ENCODE measurements around the gene FAM209B. TPM values are rescaled to one million over a fixed set of nuclear protein-coding genes. Genes with fewer than 3 reads are reported as not detected.
A peak's percentile ranks its signal among the peaks of the same experiment; 100 is the strongest.
"Not testable (repeated sequence)": the region's sequence is repeated elsewhere in the genome, so short reads cannot be mapped to it uniquely, and the experiment has no call there.

Gene FAM209B
- total and polyA plus RNA-seq, 3 experiments from 2014 or later = 0.46 to 1.2 (median 0.61) TPM

GRCh38 chr20:56519551-56519950, 13.5 kb upstream of the FAM209B start:
- Histone ChIP-seq H3K4me3 (ENCODE audit: low read length) (no peak overlapping the region), H3K9me3 (ENCODE audit: low read length) (peaks cover 15% of the 10 kb centered on the region), H3K27me3 (ENCODE audit: insufficient read depth, low read length, poor library complexity, severe bottlenecking) (no peaks in the 10 kb centered on the region), H3K36me3 (ENCODE audit: insufficient read depth, low read length) (peaks cover 34% of the 10 kb centered on the region), H3K27ac (ENCODE audit: low read depth, low read length) (no peak overlapping the region), H3K4me1 (ENCODE audit: insufficient read depth, low read length) (no peaks in the 10 kb centered on the region)
- no peak overlapping the region for H3K27ac Mint-ChIP-seq
- DNase-seq = no peak
- no peak overlapping the region for H3K4me3 Mint-ChIP-seq
- CTCF ChIA-PET = no interaction called here
- POLR2A ChIA-PET = no interaction called here
- peaks cover 3 to 8% (median 5%) of the 10 kb centered on the region in 3 donors for H3K4me1 Mint-ChIP-seq
- peaks cover 0 to 1% of the 10 kb centered on the region in 2 donors for H3K27me3 Mint-ChIP-seq
- peaks cover 37 to 71% (median 59%) of the 10 kb centered on the region in 3 donors for H3K36me3 Mint-ChIP-seq
- H3K9me3 Mint-ChIP-seq = peaks cover 19 to 43% (median 30%) of the 10 kb centered on the region in 5 donors

GRCh38 chr20:56520180-56520579, 12.9 kb upstream of the FAM209B start:
- Mint-ChIP-seq H3K27me3 (peaks cover 0 to 1% of the 10 kb centered on the region in 2 donors), H3K36me3 (peaks cover 37 to 65% (median 59%) of the 10 kb centered on the region in 3 donors), H3K9me3 (peaks cover 19 to 43% (median 30%) of the 10 kb centered on the region in 5 donors), H3K4me1 (peaks cover 3 to 8% (median 5%) of the 10 kb centered on the region in 3 donors), H3K27ac (no peak overlapping the region), H3K4me3 (no peak overlapping the region)
- POLR2A ChIA-PET = no interaction called here
- Histone ChIP-seq H3K9me3 (ENCODE audit: low read length) (peaks cover 15% of the 10 kb centered on the region), H3K4me1 (ENCODE audit: insufficient read depth, low read length) (no peaks in the 10 kb centered on the region), H3K4me3 (ENCODE audit: low read length) (no peak overlapping the region), H3K27ac (ENCODE audit: low read depth, low read length) (no peak overlapping the region), H3K36me3 (ENCODE audit: insufficient read depth, low read length) (peaks cover 34% of the 10 kb centered on the region), H3K27me3 (ENCODE audit: insufficient read depth, low read length, poor library complexity, severe bottlenecking) (no peaks in the 10 kb centered on the region)
- CTCF ChIA-PET = no interaction called here
- no peak for DNase-seq

GRCh38 chr20:56520746-56521354, 12.2 kb upstream of the FAM209B start:
- H3K36me3 ChIP-seq (ENCODE audit: insufficient read depth, low read length) = peaks cover 34% of the 10 kb centered on the region
- H3K27me3 Mint-ChIP-seq; H3K4me1 Mint-ChIP-seq; H3K27me3 ChIP-seq (ENCODE audit: insufficient read depth, low read length, poor library complexity, severe bottlenecking); H3K4me3 ChIP-seq (ENCODE audit: low read length); H3K4me1 ChIP-seq (ENCODE audit: insufficient read depth, low read length); H3K27ac ChIP-seq (ENCODE audit: low read depth, low read length); POLR2A ChIA-PET; H3K4me3 Mint-ChIP-seq; DNase-seq; CTCF ChIA-PET: not testable (repeated sequence)
- peaks cover 15% of the 10 kb centered on the region for H3K9me3 ChIP-seq (ENCODE audit: low read length)
- Mint-ChIP-seq H3K27ac (peak overlapping the region in 1 of 8 donors; percentile 36), H3K9me3 (peaks cover 19 to 43% (median 30%) of the 10 kb centered on the region in 5 donors), H3K36me3 (peaks cover 37 to 59% (median 58%) of the 10 kb centered on the region in 3 donors)

- peaks cover 32 to 50% (median 43%) of the 10 kb centered on the region in 3 donors for H3K36me3 Mint-ChIP-seq
- CTCF ChIA-PET = interaction anchor here (0.8 kb wide), 1 partner anchor 37 kb away, joined by 3 read pairs; no protein-coding TSS in a partner anchor
- peaks cover 0 to 1% of the 10 kb centered on the region in 2 donors for H3K27me3 Mint-ChIP-seq
- H3K4me3 ChIP-seq (ENCODE audit: low read length) = no peak overlapping the region
- H3K4me3 Mint-ChIP-seq = no peak overlapping the region
- no peak overlapping the region for H3K27ac Mint-ChIP-seq
- no peaks in the 10 kb centered on the region for H3K4me1 ChIP-seq (ENCODE audit: insufficient read depth, low read length)
- H3K27ac ChIP-seq (ENCODE audit: low read depth, low read length) = no peak overlapping the region
- peaks cover 3 to 8% (median 5%) of the 10 kb centered on the region in 3 donors for H3K4me1 Mint-ChIP-seq
- peaks cover 24% of the 10 kb centered on the region for H3K36me3 ChIP-seq (ENCODE audit: insufficient read depth, low read length)
- no peak for DNase-seq
- POLR2A ChIA-PET = interaction anchor here (0.6 kb wide), 1 partner anchor 109 kb away, joined by 5 read pairs; no protein-coding TSS in a partner anchor
- H3K9me3 ChIP-seq (ENCODE audit: low read length) = peaks cover 15% of the 10 kb centered on the region
- peaks cover 19 to 43% (median 30%) of the 10 kb centered on the region in 5 donors for H3K9me3 Mint-ChIP-seq
- no peaks in the 10 kb centered on the region for H3K27me3 ChIP-seq (ENCODE audit: insufficient read depth, low read length, poor library complexity, severe bottlenecking)
Measured at GRCh38 chr20:56522311-56522710, 10.7 kb upstream of the FAM209B start.

- H3K4me3 ChIP-seq (ENCODE audit: low read length); CTCF ChIA-PET; H3K27me3 Mint-ChIP-seq; H3K27me3 ChIP-seq (ENCODE audit: insufficient read depth, low read length, poor library complexity, severe bottlenecking); H3K4me1 ChIP-seq (ENCODE audit: insufficient read depth, low read length); DNase-seq; POLR2A ChIA-PET; H3K27ac ChIP-seq (ENCODE audit: low read depth, low read length); H3K36me3 ChIP-seq (ENCODE audit: insufficient read depth, low read length); H3K4me3 Mint-ChIP-seq; H3K4me1 Mint-ChIP-seq: not testable (repeated sequence)
- Mint-ChIP-seq H3K27ac (peak within 1 kb of the TSS in 1 of 8 donors; percentile 75), H3K36me3 (peaks cover 12 to 31% (median 22%) of the 10 kb centered on the region in 3 donors), H3K9me3 (peaks cover 14 to 33% (median 23%) of the 10 kb centered on the region in 5 donors)
- peaks cover 15% of the 10 kb centered on the region for H3K9me3 ChIP-seq (ENCODE audit: low read length)
Measured at GRCh38 chr20:56524444-56524843, 8.6 kb upstream of the FAM209B start, which contains the start of gene FAM209A. TSS of gene FAM209A (plus strand) at chr20:56524744. CDS start at chr20:56524809, 65 bp downstream.

GRCh38 chr20:56527521-56527920, 5.5 kb upstream of the FAM209B start:
- ChIA-PET CTCF (no interaction called here), POLR2A (no interaction called here)
- H3K9me3 ChIP-seq (ENCODE audit: low read length) = no peaks in the 10 kb centered on the region
- no peaks in the 10 kb centered on the region for H3K4me1 ChIP-seq (ENCODE audit: insufficient read depth, low read length)
- H3K36me3 Mint-ChIP-seq = peaks cover 0 to 4% (median 2%) of the 10 kb centered on the region in 3 donors
- no peaks in the 10 kb centered on the region for H3K27me3 ChIP-seq (ENCODE audit: insufficient read depth, low read length, poor library complexity, severe bottlenecking)
- H3K4me3 Mint-ChIP-seq = no peak overlapping the region
- no peak for DNase-seq
- H3K9me3 Mint-ChIP-seq = peaks cover 0 to 6% (median 3%) of the 10 kb centered on the region in 5 donors
- H3K36me3 ChIP-seq (ENCODE audit: insufficient read depth, low read length) = no peaks in the 10 kb centered on the region
- no peak overlapping the region for H3K4me3 ChIP-seq (ENCODE audit: low read length)
- H3K27me3 Mint-ChIP-seq = peaks cover 0 to 1% of the 10 kb centered on the region in 2 donors
- peaks cover 3 to 8% (median 5%) of the 10 kb centered on the region in 3 donors for H3K4me1 Mint-ChIP-seq
- H3K27ac ChIP-seq (ENCODE audit: low read depth, low read length) = no peak overlapping the region
- peak overlapping the region in 1 of 8 donors; percentile 26 for H3K27ac Mint-ChIP-seq

GRCh38 chr20:56537997-56538396, 5.0 kb downstream of the FAM209B start:
- Mint-ChIP-seq H3K4me3 (no peak overlapping the region), H3K27me3 (peaks cover 0 to 2% of the 10 kb centered on the region in 2 donors), H3K4me1 (no peaks in the 10 kb centered on the region), H3K9me3 (no peaks in the 10 kb centered on the region), H3K27ac (no peak overlapping the region), H3K36me3 (peaks cover 0 to 5% (median 5%) of the 10 kb centered on the region in 3 donors)
- POLR2A ChIA-PET = no interaction called here
- Histone ChIP-seq H3K36me3 (ENCODE audit: insufficient read depth, low read length) (no peaks in the 10 kb centered on the region), H3K27ac (ENCODE audit: low read depth, low read length) (no peak overlapping the region), H3K9me3 (ENCODE audit: low read length) (no peaks in the 10 kb centered on the region), H3K27me3 (ENCODE audit: insufficient read depth, low read length, poor library complexity, severe bottlenecking) (no peaks in the 10 kb centered on the region), H3K4me3 (ENCODE audit: low read length) (no peak overlapping the region), H3K4me1 (ENCODE audit: insufficient read depth, low read length) (no peaks in the 10 kb centered on the region)
- CTCF ChIA-PET = interaction anchor here (2.0 kb wide), 1 partner anchor 12 kb away, joined by 6 read pairs; no protein-coding TSS in a partner anchor
- DNase-seq = no peak

- Mint-ChIP-seq H3K9me3 (no peaks in the 10 kb centered on the region), H3K4me1 (no peaks in the 10 kb centered on the region), H3K27ac (peak overlapping the region in 2 of 8 donors; percentile 3 to 50), H3K4me3 (no peak overlapping the region), H3K36me3 (peaks cover 0 to 5% (median 3%) of the 10 kb centered on the region in 3 donors), H3K27me3 (peaks cover 0 to 2% of the 10 kb centered on the region in 2 donors)
- H3K36me3 ChIP-seq (ENCODE audit: insufficient read depth, low read length) = no peaks in the 10 kb centered on the region
- POLR2A ChIA-PET = no interaction called here
- no peak for DNase-seq
- no peaks in the 10 kb centered on the region for H3K4me1 ChIP-seq (ENCODE audit: insufficient read depth, low read length)
- no peaks in the 10 kb centered on the region for H3K9me3 ChIP-seq (ENCODE audit: low read length)
- no peak overlapping the region for H3K27ac ChIP-seq (ENCODE audit: low read depth, low read length)
- H3K4me3 ChIP-seq (ENCODE audit: low read length) = no peak overlapping the region
- CTCF ChIA-PET = no interaction called here
- H3K27me3 ChIP-seq (ENCODE audit: insufficient read depth, low read length, poor library complexity, severe bottlenecking) = no peaks in the 10 kb centered on the region
Measured at GRCh38 chr20:56540415-56540814, 7.4 kb downstream of the FAM209B start.

Measured in CD8-positive, alpha-beta memory T cell (primary cell).